HG03139 (cell line): ENCODE data around the gene CRY2.
A peak's percentile ranks its signal among the peaks of the same experiment; 100 is the strongest.

Experiments
- ATAC-seq: cut with Tn5 transposase; IDR thresholded peaks from one replicate; pipeline ENCODE4 v1.9.1; 2021; ENCODE audit not compliant: unreplicated experiment

Gene CRY2

GRCh38 chr11:45847911-45848316 is 639 bp downstream of the CRY2 start:
- peak; percentile 18 for ATAC-seq

GRCh38 chr11:45848654-45849081 is 1.4 kb downstream of the CRY2 start:
- ATAC-seq = no peak

GRCh38 chr11:45850446-45850845 is 3.2 kb downstream of the CRY2 start:
- ATAC-seq = no peak

- no peak for ATAC-seq
Measured at GRCh38 chr11:45851228-45851627, 4.0 kb downstream of the CRY2 start.

- ATAC-seq = no peak
Measured at GRCh38 chr11:45852018-45852711, 4.9 kb downstream of the CRY2 start.

GRCh38 chr11:45852712-45853101 is 5.4 kb downstream of the CRY2 start:
- ATAC-seq = no peak

GRCh38 chr11:45853332-45854219 is 6.3 kb downstream of the CRY2 start:
- no peak for ATAC-seq

GRCh38 chr11:45855308-45855707 is 8.0 kb downstream of the CRY2 start:
- no peak for ATAC-seq

GRCh38 chr11:45856044-45856468 is 8.8 kb downstream of the CRY2 start:
- ATAC-seq = no peak

GRCh38 chr11:45857961-45858474 is 10.7 kb downstream of the CRY2 start:
- no peak for ATAC-seq

- ATAC-seq = no peak
Measured at GRCh38 chr11:45858751-45859398, 11.6 kb downstream of the CRY2 start.

- no peak for ATAC-seq
Measured at GRCh38 chr11:45859661-45860140, 12.4 kb downstream of the CRY2 start.

- no peak for ATAC-seq
Measured at GRCh38 chr11:45860348-45860747, 13.1 kb downstream of the CRY2 start.

GRCh38 chr11:45860764-45861510 is 13.7 kb downstream of the CRY2 start:
- ATAC-seq = no peak

- no peak for ATAC-seq
Measured at GRCh38 chr11:45864041-45864440, 16.8 kb downstream of the CRY2 start.

GRCh38 chr11:45869551-45869950 is 22.3 kb downstream of the CRY2 start:
- ATAC-seq = no peak

- no peak for ATAC-seq
Measured at GRCh38 chr11:45870706-45871105, 23.4 kb downstream of the CRY2 start.

- no peak for ATAC-seq
Measured at GRCh38 chr11:45871638-45872037, 24.4 kb downstream of the CRY2 start.

- no peak for ATAC-seq
Measured at GRCh38 chr11:45872651-45873356, 25.5 kb downstream of the CRY2 start.

GRCh38 chr11:45876401-45876800 is 29.1 kb downstream of the CRY2 start:
- ATAC-seq = no peak
